ENCODE data around the gene SLC6A1.

Gene SLC6A1

GRCh38 chr3:11034309-11034985 lies 41.9 kb downstream of the SLC6A1 start:
- TF ChIP-seq, protein P1, sequence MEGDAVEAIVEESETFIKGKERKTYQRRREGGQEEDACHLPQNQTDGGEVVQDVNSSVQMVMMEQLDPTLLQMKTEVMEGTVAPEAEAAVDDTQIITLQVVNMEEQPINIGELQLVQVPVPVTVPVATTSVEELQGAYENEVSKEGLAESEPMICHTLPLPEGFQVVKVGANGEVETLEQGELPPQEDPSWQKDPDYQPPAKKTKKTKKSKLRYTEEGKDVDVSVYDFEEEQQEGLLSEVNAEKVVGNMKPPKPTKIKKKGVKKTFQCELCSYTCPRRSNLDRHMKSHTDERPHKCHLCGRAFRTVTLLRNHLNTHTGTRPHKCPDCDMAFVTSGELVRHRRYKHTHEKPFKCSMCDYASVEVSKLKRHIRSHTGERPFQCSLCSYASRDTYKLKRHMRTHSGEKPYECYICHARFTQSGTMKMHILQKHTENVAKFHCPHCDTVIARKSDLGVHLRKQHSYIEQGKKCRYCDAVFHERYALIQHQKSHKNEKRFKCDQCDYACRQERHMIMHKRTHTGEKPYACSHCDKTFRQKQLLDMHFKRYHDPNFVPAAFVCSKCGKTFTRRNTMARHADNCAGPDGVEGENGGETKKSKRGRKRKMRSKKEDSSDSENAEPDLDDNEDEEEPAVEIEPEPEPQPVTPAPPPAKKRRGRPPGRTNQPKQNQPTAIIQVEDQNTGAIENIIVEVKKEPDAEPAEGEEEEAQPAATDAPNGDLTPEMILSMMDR (IDR thresholded peaks at IDR 0.05): no peak
- Histone ChIP-seq H3K27me3 (peaks cover 0 to 12% of the 10 kb centered on the region in 2 donors), H3K36me3 (no peaks in the 10 kb centered on the region), H3K9me3 (no peaks in the 10 kb centered on the region), H3K4me1 (no peaks in the 10 kb centered on the region), H3K4me3 (no peak overlapping the region), H3K27ac (no peak overlapping the region)
- intact Hi-C loops (cut with DNase I; ENCODE audit: low total_unique reads): no loop called here
- DNase-seq: no peak

GRCh38 chr3:11035757-11036505 lies 43.4 kb downstream of the SLC6A1 start:
- Histone ChIP-seq H3K27me3 (peaks cover 0 to 14% of the 10 kb centered on the region in 2 donors), H3K36me3 (no peaks in the 10 kb centered on the region), H3K27ac (no peak overlapping the region), H3K9me3 (no peaks in the 10 kb centered on the region), H3K4me3 (no peak overlapping the region), H3K4me1 (no peaks in the 10 kb centered on the region)
- intact Hi-C loops (cut with DNase I; ENCODE audit: low total_unique reads): no loop called here
- no peak for DNase-seq
- TF ChIP-seq, protein P1 (IDR thresholded peaks at IDR 0.05): no peak

GRCh38 chr3:11037241-11037873 lies 44.8 kb downstream of the SLC6A1 start:
- TF ChIP-seq, protein P1 (IDR thresholded peaks at IDR 0.05): no peak
- intact Hi-C loops (cut with DNase I; ENCODE audit: low total_unique reads): no loop called here
- Histone ChIP-seq H3K27me3 (peaks cover 0 to 14% of the 10 kb centered on the region in 2 donors), H3K9me3 (no peaks in the 10 kb centered on the region), H3K4me3 (no peak overlapping the region), H3K36me3 (no peaks in the 10 kb centered on the region), H3K4me1 (no peaks in the 10 kb centered on the region), H3K27ac (no peak overlapping the region)
- DNase-seq: no peak

DNA sequence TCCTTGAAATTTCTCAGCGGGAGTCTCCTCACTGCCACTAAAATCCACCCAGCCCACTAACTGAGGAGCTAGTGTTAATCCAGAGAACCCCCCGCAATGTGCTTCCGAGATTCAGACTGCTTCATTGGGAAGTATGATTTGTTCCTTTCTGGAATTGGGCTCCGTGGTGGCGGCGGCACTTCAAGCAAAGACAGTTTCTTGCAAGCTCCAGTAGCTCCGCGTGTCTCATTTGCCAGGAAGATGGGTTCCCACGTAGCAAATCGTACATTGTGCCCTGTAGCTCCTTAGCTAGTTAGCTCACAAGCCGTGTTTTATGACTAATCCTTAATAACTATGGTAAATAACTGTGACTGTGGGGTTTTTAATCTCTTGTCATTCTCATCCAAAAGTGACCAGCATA lies 45.4 kb downstream of the SLC6A1 start:
- DNase-seq: no peak
- intact Hi-C loops (cut with DNase I; ENCODE audit: low total_unique reads): no loop called here
- TF ChIP-seq, protein P1 (IDR thresholded peaks at IDR 0.05): no peak
- Histone ChIP-seq H3K4me3 (no peak overlapping the region), H3K27me3 (peaks cover 0 to 14% of the 10 kb centered on the region in 2 donors), H3K4me1 (no peaks in the 10 kb centered on the region), H3K9me3 (no peaks in the 10 kb centered on the region), H3K36me3 (no peaks in the 10 kb centered on the region), H3K27ac (no peak overlapping the region)

DNA sequence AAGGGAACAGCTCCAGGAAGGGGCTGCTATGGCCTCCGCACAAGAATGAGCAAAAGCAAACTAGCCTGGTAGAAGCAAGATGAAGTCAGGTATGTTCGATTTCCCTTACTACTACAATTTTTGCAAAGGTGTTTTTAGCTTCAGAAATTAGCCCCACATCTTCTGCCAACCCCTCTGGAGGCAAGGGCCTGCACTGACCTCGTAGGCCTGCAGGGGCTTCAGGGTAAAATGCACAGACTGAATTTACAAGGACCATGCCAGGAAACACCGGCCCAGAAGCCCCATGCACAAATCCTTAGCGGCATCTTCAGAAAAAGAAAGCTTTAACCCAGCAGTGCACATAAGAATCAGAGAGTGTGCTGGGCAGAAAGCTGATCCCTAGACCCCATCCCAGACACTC lies 53.0 kb downstream of the SLC6A1 start:
- no peaks in the 10 kb centered on the region for H3K9me3 ChIP-seq
- TF ChIP-seq, protein P1 (IDR thresholded peaks at IDR 0.05): no peak
- H3K36me3 ChIP-seq: no peaks in the 10 kb centered on the region
- intact Hi-C loops (cut with DNase I; ENCODE audit: low total_unique reads): no loop called here
- no peak overlapping the region for H3K4me3 ChIP-seq
- H3K27me3 ChIP-seq: peaks cover 0 to under 1% of the 10 kb centered on the region in 2 donors
- H3K27ac ChIP-seq: no peak overlapping the region
- DNase-seq: no peak
- H3K4me1 ChIP-seq: no peaks in the 10 kb centered on the region

Data from tibial artery (tissue), 4 donors.